GM18498 (cell line): Measurements from ENCODE around the gene PPP2R2B.

Experiments used
- ATAC-seq: cut with Tn5 transposase; IDR thresholded peaks from one replicate; pipeline ENCODE4 v1.9.1; 2021; ENCODE audit warnings: mild to moderate bottlenecking, moderate library complexity; ENCODE audit not compliant: unreplicated experiment

PPP2R2B gene

DNA sequence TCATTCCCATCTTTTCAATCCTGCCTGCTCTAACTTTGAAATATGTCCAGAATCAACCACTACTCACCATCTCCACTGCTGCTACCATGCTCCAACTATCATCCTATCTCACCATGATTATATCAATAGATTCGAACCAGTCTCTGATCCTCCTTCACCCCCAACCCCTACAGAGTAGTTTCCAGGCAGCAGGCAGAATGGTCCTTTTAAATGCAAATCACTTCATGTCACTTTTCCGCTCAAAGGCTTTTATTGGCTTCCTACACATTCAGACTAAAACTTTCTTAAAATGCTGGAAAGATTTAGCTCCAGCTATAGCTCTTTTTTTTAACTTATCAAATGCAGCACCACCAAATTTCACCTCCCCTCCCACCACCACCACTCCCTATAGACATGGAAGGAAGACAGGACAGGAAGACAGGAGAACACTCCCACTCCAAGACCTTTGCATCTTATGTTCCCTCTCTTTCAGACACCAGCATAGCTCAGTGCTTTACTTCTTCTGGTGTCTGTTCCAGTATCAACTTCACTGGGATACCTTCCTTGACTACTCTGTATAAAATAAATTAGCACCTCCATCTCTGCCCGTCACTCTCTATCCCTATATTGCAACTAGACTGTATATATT, 9.9 kb upstream of the PPP2R2B start:
- no peak for ATAC-seq

DNA sequence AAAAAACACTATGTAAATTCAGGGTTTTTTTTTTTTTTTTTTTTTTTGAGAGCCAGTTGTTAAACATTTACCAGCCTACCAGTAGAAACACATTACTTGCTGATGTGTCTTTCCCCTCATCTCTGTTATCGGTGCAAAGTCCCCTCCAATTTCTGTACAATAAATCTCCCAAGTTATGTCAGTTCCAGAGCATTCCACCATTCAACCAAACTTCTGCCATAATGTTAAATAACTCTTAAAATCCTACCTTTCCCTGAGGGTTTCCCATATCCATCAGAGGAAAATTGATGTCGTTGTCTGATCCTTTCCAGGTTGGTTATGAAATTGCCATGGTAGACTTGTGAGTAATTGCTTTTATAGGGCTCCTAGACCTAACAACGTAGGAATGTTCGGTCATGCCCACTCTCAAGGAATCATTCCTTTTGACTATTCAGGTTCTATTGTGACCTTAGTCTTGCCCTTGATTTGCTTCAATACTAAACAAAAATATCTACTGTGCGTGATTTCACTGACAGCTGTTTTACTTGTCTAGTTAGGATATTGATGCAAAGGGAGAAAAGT, 5.6 kb upstream of the PPP2R2B start:
- ATAC-seq = no peak

DNA sequence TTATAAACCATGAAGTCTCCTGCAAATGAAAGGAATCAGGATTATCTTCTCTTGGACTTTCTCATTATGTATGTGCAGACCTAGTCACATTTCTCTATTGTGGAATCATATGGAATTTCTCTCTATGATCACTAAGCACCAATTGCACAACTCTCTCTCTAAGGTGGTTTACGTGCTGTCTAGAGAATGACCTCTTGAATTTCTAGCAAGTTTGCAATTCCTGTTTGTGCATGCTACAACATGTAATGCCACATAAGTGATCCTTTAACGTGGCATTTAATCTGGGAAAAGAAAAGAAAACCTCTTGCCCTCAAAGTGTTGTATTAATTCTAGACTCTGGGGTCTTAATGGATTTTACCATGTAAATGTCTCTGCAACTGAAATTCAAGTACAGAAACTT, 5.0 kb upstream of the PPP2R2B start:
- ATAC-seq = no peak

DNA sequence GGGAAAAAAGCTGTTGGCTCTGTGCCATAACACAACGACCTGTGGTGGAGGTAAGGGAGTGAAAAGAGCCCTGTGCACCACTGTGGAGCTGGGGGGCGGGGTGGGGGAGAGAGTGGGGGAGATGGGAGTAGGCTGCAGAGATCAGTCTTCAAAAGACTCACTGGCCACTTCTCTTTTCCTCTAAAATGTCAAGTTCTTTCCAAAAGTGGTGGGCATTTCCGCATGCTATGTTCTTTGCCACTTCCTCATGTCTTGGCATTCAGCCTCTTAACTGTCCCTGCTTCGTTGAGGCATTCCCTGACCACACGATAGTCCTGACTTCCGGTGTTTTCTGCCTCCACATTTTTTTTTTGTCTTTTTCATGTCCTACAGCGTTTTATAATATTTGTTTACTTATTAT, 2.4 kb upstream of the PPP2R2B start:
- ATAC-seq = no peak

DNA sequence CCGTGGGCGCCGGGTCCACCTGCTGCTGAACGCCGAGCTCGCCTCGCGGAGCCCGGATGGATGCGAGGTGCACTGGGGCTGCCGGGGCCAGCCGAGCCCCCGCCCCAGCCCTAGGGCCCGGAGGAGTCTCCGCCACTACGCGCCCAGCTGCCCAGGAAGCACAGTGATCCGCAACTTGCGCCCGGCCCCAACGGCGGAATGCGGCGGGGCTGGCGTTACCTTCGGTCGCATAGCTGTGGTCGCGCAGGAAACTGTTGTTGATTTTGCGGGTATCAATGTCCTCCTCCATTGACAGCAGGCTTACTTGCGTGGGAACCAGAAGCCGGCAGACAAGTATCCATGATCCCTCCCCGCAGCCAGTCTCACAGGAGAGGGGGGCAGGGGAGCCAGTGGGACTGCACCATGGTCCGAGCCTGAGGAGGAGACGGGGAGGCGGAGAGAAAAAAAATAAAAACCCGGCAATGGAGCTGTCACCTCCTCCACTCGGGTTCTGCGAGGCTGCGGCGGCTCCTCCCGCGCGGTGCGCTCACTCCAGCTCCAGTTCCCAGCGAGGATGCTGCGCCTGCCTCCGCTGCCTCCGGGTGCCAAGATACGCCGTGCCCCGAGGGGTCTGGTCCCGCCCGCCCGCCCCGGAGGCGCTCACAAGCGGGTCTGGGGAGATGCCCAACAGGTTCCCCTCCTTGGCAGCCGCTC, 628 bp downstream of the PPP2R2B start:
- ATAC-seq = peak; percentile 30

DNA sequence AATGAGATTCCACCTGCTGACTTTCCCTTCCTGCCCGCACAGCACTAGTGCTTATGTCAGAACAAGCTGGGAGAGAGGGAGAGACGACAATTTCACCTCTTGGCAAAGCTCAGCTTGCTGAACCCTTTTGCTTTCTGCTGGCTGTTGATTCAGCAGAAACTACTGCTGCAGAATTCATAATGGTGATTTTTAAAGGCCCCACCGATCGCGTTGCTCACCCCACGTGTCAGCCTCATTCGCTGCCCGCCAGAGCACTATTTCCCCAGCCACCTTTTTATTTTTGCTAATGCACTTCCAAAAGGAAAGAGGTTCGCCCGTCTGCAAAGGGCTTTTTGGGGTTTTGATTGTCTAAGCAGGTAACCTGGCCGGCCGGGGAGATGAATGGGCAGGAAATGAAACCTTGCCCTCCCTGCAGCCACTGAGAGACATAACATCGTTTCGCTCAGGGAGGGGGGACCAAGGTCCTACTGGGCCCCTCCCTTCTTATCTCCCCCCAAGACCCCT, 1.3 kb downstream of the PPP2R2B start:
- ATAC-seq = no peak

DNA sequence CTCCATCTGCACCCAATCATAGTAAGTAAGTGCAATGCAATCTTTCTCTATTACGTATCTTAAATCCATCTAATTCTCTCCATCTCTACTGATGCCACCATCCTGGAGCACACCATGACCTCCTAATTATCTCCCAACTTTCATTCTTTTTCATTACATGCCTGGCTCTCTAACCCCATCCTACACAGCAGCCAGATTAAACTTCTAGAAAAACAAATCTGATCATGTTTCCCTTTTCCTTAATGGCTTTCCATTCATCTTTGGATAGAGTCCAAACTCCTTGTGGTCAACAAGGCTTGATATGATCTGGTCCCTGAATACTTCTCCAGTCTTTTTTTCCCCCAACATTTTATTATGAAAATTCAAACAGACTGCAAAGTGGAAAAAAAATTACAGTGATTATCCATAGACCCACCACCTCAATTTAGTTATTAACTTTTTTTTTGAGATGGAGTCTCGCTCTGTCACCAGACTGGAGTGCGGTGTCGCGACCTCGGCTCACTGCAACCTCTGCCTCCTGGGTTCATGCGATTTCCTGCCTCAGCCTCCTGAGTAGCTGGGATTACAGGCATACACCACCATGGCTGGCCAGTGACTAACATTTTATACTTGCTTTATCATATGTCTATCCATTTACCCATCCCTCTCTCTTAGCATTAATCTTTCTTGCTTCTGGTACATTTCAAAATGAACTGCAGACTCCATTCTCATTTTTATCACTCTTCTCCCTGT, 5.2 kb downstream of the PPP2R2B start:
- ATAC-seq = no peak

DNA sequence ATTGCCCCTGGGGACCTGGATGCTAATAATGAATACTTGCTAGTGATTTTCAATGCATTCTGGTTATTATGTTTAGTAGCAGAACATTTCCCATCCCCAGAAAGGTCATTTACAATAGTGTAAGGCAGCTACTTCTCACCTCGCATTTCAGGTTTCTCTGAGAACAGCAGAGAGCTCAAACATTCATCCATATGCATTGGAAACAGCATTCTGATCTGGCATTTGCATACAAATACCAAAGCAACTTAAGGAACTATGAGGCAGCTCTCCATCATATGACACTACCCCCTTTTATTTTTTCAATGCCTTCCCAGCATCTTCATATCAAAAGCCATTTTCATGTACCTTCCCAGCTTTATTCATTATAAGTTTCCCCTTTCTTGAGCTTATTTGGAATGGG, 6.4 kb downstream of the PPP2R2B start:
- no peak for ATAC-seq

DNA sequence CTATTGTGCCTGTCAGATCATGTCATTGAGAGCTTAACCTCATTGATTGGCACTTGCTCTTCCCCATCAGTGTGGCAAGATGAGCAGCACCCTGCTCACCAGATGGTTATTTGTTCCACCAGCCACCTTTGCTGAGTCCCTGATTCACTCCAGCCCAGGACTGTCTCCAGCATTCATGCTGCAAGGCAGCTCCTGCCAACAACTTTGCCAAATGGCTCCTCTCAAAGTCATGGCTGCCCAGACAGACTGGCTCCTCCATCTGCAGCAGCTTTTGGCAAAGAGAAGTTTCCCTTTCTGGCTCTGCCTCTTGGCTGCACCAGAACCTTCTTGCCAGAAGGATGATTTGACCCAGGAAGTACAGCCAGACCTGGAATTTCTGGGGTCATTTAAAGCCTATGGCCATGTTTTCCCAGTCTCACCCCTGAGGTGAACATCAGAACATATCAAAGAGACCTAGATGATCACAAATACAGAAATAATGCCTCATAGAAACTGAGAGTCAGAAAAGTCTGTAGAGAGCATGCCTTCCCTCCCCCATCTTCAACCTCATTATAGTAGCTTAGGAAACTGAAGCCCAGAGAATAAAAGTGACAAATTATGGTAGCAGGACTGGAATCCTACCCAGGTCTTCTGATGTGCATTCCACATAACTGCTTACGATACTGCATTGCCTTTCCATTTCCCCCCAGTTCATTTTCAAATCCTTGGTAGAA, 10.4 kb downstream of the PPP2R2B start:
- ATAC-seq = no peak

DNA sequence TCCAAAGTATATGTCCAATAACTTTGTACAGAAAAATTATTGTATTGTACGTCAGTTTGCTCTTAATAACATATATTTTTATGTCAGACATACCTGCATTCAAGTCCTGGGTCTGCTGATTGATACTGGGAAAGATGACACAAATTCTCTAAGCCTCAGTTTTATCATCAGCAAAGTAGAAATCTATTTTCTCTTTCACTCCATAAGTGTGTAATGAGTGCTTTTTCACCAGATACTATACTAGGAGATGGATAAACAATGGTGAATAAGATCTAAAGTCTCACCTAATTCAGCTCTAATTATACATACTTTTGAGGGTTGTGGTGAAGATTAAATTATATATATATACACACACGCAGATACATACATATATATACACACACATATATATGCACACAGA, 12.3 kb downstream of the PPP2R2B start:
- ATAC-seq = no peak

DNA sequence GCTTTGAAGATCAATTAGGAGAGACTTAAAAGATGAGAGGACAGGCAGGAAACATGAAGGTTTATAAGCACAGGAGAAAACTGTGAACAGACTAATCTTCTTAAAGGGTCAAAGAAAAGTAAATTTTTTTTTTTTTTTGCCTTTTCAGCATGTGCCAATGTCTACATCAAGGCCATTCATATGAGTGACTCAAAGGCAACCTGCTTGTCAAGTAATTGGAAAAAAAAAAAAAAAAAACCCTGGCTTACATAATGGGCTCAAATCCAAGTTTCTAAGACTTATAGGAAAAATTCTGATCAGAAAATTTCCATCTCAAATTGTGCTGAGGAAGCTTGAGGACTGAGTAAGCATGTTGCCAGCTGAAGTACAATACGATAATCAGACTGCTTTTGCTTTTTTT, 15.9 kb downstream of the PPP2R2B start:
- ATAC-seq = no peak

DNA sequence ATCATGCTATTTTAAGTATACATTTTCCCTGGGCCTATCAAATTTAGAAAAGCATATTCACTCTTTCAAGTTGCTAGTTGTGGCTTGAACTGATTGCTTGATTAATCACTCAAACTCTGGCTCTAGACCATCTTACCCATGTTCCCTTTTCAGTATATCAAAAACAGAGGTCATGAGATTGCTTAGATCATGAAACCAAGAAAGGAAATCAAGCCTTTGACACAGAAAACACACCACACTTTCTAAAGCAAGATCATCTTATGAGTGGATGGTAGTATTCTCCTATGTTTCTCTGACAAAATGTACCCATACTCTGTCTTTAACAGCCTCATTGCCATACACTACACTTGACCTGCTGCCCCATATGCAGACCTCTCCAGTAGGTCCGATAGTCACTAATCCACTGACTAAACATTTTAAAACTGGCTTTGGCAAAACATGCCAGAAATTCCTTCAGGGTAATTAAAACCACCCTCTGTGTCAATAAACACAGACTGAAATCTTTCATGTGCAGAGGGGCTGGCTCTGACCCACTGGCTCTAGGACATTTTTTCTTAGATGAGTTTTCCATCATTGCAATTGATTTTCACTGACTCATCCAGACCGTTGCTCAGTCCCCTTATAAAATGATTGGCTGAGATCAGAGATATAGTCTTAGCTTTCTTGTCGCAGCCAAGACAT, 18.2 kb downstream of the PPP2R2B start:
- no peak for ATAC-seq

DNA sequence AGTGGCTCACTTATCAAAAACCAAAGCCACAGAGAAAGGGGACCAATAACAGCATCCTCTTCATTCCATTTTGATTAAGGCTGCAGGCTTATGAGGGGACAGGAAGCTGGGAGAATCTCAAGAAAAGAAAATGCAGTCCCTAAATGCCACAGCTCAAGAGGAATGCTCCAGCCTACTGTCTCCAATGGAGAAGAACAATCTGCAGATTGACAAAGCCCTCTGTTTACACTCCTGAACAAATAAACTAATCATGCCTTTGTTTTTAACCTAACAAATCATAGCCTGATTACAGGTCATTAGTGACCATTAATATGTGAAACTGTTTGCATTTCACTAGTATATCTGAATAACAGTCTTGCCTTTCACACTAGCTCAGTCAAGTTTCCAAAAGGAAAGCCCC, 26.5 kb downstream of the PPP2R2B start:
- no peak for ATAC-seq

DNA sequence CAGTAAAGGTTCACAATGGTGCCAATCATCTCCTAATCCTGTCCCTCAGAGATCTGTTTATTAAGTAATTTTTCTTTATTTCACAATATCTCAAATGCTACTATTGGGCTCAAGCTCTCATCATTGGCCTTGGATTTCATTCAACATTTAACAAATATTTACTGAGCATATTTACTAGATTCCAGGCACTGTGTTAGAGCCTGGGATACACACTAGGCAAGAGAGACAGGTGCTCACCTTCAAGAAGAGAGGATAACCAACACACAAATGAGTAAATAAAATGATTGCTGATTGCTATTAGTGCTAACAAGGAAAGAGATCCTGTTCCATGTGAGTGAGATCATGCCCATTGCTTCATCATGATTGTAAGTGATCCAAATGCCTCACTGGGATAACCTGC, 27.4 kb downstream of the PPP2R2B start:
- ATAC-seq = no peak

DNA sequence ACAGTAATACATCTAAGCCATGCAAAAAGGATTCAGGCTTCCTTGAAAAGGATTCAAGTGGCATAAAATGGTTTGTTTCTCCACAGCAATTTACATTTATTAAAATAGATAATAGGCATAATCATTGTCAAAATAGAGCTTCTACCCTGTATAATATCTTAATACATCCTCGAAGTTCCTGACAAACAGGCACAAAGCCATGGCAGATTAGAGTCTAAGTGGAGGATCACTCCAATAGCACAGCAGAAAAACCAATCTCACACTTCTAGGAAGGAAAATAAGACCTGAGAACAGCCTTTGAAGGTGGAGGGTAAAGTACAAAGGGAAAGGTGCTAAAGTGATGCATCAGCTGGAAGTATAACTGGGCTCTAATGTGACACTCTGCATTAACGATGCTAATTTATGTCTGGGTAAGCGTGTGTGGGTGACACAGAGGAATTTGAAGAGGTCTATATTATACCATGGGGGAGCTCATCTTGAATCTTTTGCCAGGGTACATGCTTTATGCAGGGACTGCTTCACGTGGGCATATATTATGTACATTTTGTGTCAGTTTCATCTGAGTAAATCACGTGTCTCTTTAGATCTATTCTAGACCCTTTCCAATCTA, 28.8 kb downstream of the PPP2R2B start:
- ATAC-seq = no peak

DNA sequence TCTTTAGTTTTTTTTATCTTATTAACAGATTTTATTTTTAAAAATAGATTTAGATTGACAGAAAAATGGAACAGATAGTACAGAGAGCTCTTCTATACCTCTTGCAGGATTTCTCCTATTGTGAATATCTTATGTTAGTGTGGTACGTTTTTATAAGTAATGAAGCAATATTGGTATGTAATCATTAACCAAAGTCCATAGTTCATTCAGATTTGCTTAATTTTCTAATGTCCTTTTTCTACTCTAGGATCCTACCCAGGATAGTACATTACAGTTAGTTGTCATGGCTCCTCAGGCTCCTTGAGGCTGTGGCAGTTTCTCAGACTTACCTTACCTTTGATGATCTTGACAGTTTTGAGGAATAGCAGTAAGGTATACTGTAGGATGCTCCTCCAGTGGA, 30.4 kb downstream of the PPP2R2B start:
- no peak for ATAC-seq

DNA sequence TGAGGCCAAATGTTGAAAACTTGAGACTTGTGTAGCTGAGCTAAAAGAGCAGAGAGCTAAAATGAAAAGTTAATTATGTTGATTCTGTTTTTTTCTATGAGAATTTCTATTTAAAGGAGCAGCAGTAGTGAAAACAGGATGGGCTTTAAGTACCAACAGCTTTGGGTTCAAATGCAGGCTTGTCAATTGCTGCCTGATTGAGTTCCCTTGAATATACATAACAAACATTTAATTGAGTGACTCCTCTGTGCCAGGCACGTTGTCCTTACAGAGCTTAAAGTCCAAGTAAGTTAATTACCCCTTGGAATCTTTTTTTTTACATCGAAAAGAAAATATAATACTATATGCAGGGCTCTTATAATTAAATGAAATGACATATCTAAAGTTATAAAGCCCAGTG, 38.5 kb downstream of the PPP2R2B start:
- no peak for ATAC-seq

DNA sequence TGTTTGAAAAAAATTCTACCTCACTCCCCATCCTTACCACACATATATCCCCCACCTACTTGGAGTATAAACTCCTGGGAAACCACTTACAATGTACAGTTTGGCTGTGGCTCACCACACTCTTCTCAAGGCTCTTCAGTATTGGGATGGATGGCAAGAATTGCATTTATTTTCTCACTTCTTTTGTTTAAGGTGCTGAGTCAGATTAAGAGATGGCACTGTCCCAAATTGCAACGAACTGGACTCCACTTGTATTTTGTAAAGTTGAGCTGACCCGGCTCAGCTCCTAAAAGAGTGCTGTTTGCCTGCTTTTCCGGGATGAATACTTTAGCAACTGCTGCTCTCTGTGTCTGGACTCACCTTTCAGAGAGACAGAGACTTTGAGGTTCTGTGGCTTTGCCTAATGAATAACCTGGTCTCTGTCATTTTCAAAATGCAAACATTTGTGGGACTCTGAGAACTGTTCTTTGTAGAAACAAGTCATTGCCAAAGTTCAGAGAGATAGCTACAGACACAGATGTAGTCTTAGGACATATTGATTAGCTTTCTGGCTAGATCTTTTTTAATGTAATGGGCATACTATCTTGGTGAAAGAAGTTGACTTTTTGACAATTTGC, 42.2 kb downstream of the PPP2R2B start:
- ATAC-seq = no peak

DNA sequence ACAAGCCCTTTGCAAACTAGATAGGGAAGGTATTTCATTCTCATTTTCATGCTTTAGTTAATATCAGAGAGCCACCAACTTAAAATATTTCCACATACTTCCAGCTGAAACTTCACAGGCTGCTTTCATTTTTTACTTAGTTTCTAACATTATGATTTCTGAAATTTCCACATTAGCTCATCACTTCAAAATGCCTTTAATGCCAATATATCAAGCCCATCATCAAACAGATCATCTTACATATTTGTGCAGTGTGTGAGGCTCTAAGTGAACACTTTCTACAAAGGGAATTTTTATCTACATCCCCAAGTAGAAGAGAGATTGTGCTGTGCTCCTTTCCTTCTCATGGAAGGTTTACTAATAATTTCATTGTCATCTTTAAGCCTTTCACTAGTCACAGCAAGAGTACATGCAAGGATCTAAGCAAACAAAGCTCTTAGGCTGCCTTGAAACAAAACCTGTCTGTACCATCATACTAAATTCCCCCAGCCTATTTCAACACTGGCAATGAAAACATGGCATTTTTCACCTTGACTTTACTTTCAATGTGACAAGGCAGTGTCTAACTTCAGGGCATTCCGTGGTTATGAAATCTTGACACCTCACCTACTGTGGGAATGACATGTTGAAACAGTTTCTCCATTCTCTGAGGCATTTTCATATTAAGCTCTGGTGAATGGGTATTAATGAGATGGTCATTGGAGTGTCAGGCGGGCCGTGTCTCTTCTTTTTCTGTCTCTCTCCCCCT, 45.4 kb downstream of the PPP2R2B start:
- no peak for ATAC-seq
